ENCODE measurements around the gene C16orf96.

GRCh38 chr16:4641306-4641687 is 85.2 kb downstream of the C16orf96 start:
- TF ChIP-seq ZBTB7A (tag by site-specific recombination; IDR thresholded peaks at IDR 0.05; ENCODE audit: low read depth) (no peak), ZNF416 (tag by site-specific recombination; IDR thresholded peaks at IDR 0.05) (no peak), ZNF768 (tag by site-specific recombination; IDR thresholded peaks at IDR 0.05) (no peak), ZNF184 (tag by site-specific recombination; IDR thresholded peaks at IDR 0.05) (no peak), ZNF747 (tag by site-specific recombination; IDR thresholded peaks at IDR 0.05) (no peak), CTCF (tag by site-specific recombination; IDR thresholded peaks at IDR 0.05) (no peak), REST (tag by site-specific recombination; IDR thresholded peaks at IDR 0.05) (no peak), KLF1 (tag by site-specific recombination; IDR thresholded peaks at IDR 0.05) (no peak), ZNF366 (tag by site-specific recombination; conservative IDR thresholded peaks at IDR 0.05) (no peak), ZBTB11 (tag by site-specific recombination; conservative IDR thresholded peaks at IDR 0.05; ENCODE audit: low read depth) (no peak), ZNF302 (tag by site-specific recombination; IDR thresholded peaks at IDR 0.05; ENCODE audit: low read depth) (no peak), ZIC2 (tag by site-specific recombination; IDR thresholded peaks at IDR 0.05) (no peak)

Data from HEK293 (cell line).